Body of pancreas (tissue), 4 donors: Measurements from ENCODE around the gene CCDC78. TPM values are rescaled to one million over a fixed set of nuclear protein-coding genes. Genes with fewer than 3 reads are reported as not detected.

Source experiments
- ATAC-seq: fragments of 150-250 bp; one replicate; pipeline ENCODE4 v1.9.1; 2016
- DNase-seq, 4 donors: peaks; one replicate each; pipeline ENCODE4 v3.0.0-alpha.2; 2019
- H3K27ac ChIP-seq, 4 donors: fragments of 200-600 bp; sonication (generic); 1 replicate in 3 of 4; 2 replicates in 1 of 4; pipeline versions ENCODE4 v1.5.1 to v1.6.1; 2016 to 2019; ENCODE audit warnings: mild to moderate bottlenecking in 1 of 4, mixed read lengths in 1 of 4, moderate library complexity in 1 of 4
- H3K27me3 ChIP-seq, 2 donors: fragments of 200-600 bp; sonication (generic); one replicate each; pipeline ENCODE4 v1.6.0; 2016; ENCODE audit warnings: mild to moderate bottlenecking in 1 of 2
- H3K36me3 ChIP-seq, 2 donors: fragments of 200-600 bp; sonication (generic); replicated peaks in 1 of 2; 2 replicates each; pipeline ENCODE4 v1.5.1; 2016; ENCODE audit warnings: low read depth in 2 of 2; ENCODE audit not compliant: insufficient read depth in 1 of 2
- H3K4me1 ChIP-seq: fragments of 200-600 bp; sonication (generic); one replicate; pipeline ENCODE4 v1.6.0; 2016
- H3K4me3 ChIP-seq, 2 donors: fragments of 200-600 bp; sonication (generic); 1 replicate in 1 of 2; 2 replicates in 1 of 2; pipeline ENCODE4 v1.5.1; 2016 to 2019
- H3K9me3 ChIP-seq, 3 donors: fragments of 200-600 bp; sonication (generic); 1 replicate in 2 of 3; 2 replicates in 1 of 3; pipeline ENCODE4 v1.5.1; 2016
- POLR2A ChIP-seq, 3 donors: fragments of 450-650 bp; IDR thresholded peaks; one replicate each; pipeline ENCODE4 v1.6.1; 2016; ENCODE audit warnings: antibody characterized with exemption in 3 of 3, mild to moderate bottlenecking in 2 of 3
- WGBS, 2 donors: methylation state at CpG; one replicate each; pipeline ENCODE4 v1.1.5; 2017; 5-methylcytosine and 5-hydroxymethylcytosine counted together
- intact Hi-C: fragments of 100-400 bp; cut with DNase I; formaldehyde crosslinking; loops from one replicate; pipeline ENCODE4 v1.15.1; 2023
- microRNA counts, 2 donors: library from miRNA; unstranded; fragments of <30 nt; microRNA quantifications; one replicate each; lab custom pipeline; 2017
- microRNA-seq, 2 donors: library from miRNA; unstranded; fragments of <30 nt; microRNA quantifications; one replicate each; pipeline ENCODE4, GENCODE V29; 2016; ENCODE audit warnings: borderline number of aligned reads in 2 of 2, borderline replicate concordance in 2 of 2
- small RNA-seq: library from RNA; depleted of rRNA; stranded (forward); fragments of <200 nt; gene quantifications from one replicate; pipeline ENCODE3, GENCODE V24; 2016
- total RNA-seq, 2 donors: library from RNA; depleted of rRNA; stranded (reverse); fragments of >200 nt; gene quantifications; one replicate each; pipeline ENCODE4 v1.1.0, GENCODE V29; 2016
- TF ChIP-seq, protein P1 (sequence below), 7 experiments: fragments of 450-650 bp in 4 of 7; fragments of 200-600 bp in 3 of 7; sonication (generic) in 3 of 7; IDR thresholded peaks; one replicate each; pipeline ENCODE4 v1.5.1; 2016 to 2019; ENCODE audit warnings: antibody characterized with exemption in 7 of 7

The CCDC78 gene
- total RNA-seq, 2 donors from 2014 or later, result not detected

DNA sequence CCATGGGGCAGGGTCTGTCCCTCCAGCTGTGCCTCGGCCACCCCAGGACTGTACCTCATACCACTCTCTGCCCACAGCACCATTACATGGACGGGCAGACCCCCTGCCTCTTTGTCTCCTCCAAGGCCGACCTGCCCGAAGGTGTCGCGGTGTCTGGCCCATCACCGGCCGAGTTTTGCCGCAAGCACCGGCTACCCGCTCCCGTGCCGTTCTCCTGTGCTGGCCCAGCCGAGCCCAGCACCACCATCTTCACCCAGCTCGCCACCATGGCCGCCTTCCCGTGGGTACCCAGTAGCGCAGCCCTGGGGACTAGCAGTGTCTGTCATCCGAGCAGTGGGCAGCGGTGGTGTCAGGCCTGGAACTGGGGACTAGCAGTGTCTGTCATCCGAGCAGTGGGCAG is 53.4 kb downstream of the CCDC78 start:
- no peaks in the 10 kb centered on the region for H3K27me3 ChIP-seq
- no peak for TF ChIP-seq POLR2A (IDR thresholded peaks at IDR 0.05)
- TF ChIP-seq, protein P1, sequence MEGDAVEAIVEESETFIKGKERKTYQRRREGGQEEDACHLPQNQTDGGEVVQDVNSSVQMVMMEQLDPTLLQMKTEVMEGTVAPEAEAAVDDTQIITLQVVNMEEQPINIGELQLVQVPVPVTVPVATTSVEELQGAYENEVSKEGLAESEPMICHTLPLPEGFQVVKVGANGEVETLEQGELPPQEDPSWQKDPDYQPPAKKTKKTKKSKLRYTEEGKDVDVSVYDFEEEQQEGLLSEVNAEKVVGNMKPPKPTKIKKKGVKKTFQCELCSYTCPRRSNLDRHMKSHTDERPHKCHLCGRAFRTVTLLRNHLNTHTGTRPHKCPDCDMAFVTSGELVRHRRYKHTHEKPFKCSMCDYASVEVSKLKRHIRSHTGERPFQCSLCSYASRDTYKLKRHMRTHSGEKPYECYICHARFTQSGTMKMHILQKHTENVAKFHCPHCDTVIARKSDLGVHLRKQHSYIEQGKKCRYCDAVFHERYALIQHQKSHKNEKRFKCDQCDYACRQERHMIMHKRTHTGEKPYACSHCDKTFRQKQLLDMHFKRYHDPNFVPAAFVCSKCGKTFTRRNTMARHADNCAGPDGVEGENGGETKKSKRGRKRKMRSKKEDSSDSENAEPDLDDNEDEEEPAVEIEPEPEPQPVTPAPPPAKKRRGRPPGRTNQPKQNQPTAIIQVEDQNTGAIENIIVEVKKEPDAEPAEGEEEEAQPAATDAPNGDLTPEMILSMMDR (IDR thresholded peaks at IDR 0.05), result no peak
- 92 to 100% methylated on average over 3 to 9 of the region's 21 CpGs for WGBS, 2 donors
- no peak overlapping the region for H3K27ac ChIP-seq
- ATAC-seq, result no peak
- peaks cover 37% of the 10 kb centered on the region for H3K4me1 ChIP-seq
- H3K36me3 ChIP-seq, result peaks cover 0 to 21% of the 10 kb centered on the region in 2 donors
- no peak overlapping the region for H3K4me3 ChIP-seq
- no peaks in the 10 kb centered on the region for H3K9me3 ChIP-seq
- DNase-seq, result no peak
- intact Hi-C loops, result no loop called here

MicroRNA genes within 50 kb of the gene (microRNA counts, 767-probe panel; counts per million panel counts)
- 0 to 736 counts per million in 2 donors for microRNA hsa-miR-662 (lab: Ali Mortazavi, UCI)

Small RNAs within 50 kb of the gene (microRNA-seq; reads per million reads assigned to microRNA genes)
- 0 reads per million in 2 donors for gene MIR662

Small RNAs within 50 kb of the gene (small RNA-seq; reads per million reads assigned to genes)
- not detected for gene MIR662

Other genes starting within 250 kb of the CCDC78 start
- gene CAPN15, start 198.7 kb downstream of the CCDC78 start, total RNA-seq, result 100 to 1,000 TPM in 1 of 2 donors, 10 to 100 TPM in 1; 48.0 to 104 TPM
- gene PRR35, start 166.0 kb downstream of the CCDC78 start, total RNA-seq, result not detected
- under 1 TPM in 1 of 2 donors, not detected in 1; 0.52 TPM for gene NHLRC4, start 159.4 kb downstream of the CCDC78 start, total RNA-seq
- 10 to 100 TPM; 76.5 to 83.1 TPM for gene PIGQ, start 156.5 kb downstream of the CCDC78 start, total RNA-seq
- 10 to 100 TPM; 37.2 to 41.0 TPM for gene RAB40C, start 136.4 kb downstream of the CCDC78 start, total RNA-seq
- gene WFIKKN1, start 95.5 kb downstream of the CCDC78 start, total RNA-seq, result 1 to 10 TPM; 3.9 to 5.6 TPM
- gene METTL26, start 90.1 kb downstream of the CCDC78 start, total RNA-seq, result 100 to 1,000 TPM in 1 of 2 donors, 10 to 100 TPM in 1; 76.8 to 115 TPM
- 10 to 100 TPM; 41.2 to 47.5 TPM for gene MCRIP2, start 84.6 kb downstream of the CCDC78 start, total RNA-seq
- gene WDR90, start 77.1 kb downstream of the CCDC78 start, total RNA-seq, result 100 to 1,000 TPM in 1 of 2 donors, 10 to 100 TPM in 1; 15.8 to 111 TPM
- 10 to 100 TPM; 65.6 to 89.0 TPM for gene RHOT2, start 58.3 kb downstream of the CCDC78 start, total RNA-seq
- gene RHBDL1, start 50.8 kb downstream of the CCDC78 start, total RNA-seq, result 1 to 10 TPM; 1.8 to 4.3 TPM
- 100 to 1,000 TPM in 1 of 2 donors, 10 to 100 TPM in 1; 63.3 to 205 TPM for gene STUB1, start 46.0 kb downstream of the CCDC78 start, total RNA-seq
- 100 to 1,000 TPM in 1 of 2 donors, 10 to 100 TPM in 1; 49.5 to 128 TPM for gene JMJD8, start 42.1 kb downstream of the CCDC78 start, total RNA-seq
- 10 to 100 TPM in 1 of 2 donors, 1 to 10 TPM in 1; 8.6 to 16.8 TPM for gene WDR24, start 36.0 kb downstream of the CCDC78 start, total RNA-seq
- gene FBXL16, start 20.6 kb downstream of the CCDC78 start, total RNA-seq, result 1 to 10 TPM; 1.0 to 2.3 TPM
- 10 to 100 TPM; 36.6 to 71.9 TPM for gene METRN, start 11.3 kb downstream of the CCDC78 start, total RNA-seq
- gene ANTKMT, start 5.3 kb downstream of the CCDC78 start, total RNA-seq, result 100 to 1,000 TPM in 1 of 2 donors, 10 to 100 TPM in 1; 71.6 to 189 TPM
- 1 to 10 TPM in 1 of 2 donors, not detected in 1; 2.6 TPM for gene HAGHL, start 663 bp upstream of the CCDC78 start, total RNA-seq
- gene CIAO3, start 14.6 kb upstream of the CCDC78 start, total RNA-seq, result 10 to 100 TPM; 25.4 to 26.4 TPM
- 1 to 10 TPM in 1 of 2 donors, not detected in 1; 2.1 TPM for gene MSLN, start 34.3 kb upstream of the CCDC78 start, total RNA-seq
- gene RPUSD1, start 61.9 kb upstream of the CCDC78 start, total RNA-seq, result 10 to 100 TPM; 19.7 to 31.3 TPM
- 10 to 100 TPM in 1 of 2 donors, 1 to 10 TPM in 1; 7.5 to 14.5 TPM for gene CHTF18, start 62.2 kb upstream of the CCDC78 start, total RNA-seq
- gene GNG13, start 74.3 kb upstream of the CCDC78 start, total RNA-seq, result not detected
- gene LMF1, start 244.5 kb upstream of the CCDC78 start, total RNA-seq, result 10 to 100 TPM; 15.8 to 20.1 TPM